Measurements from ENCODE around the gene SRL.

GRCh38 chr16:4213737-4214136 is 28.1 kb downstream of the SRL start:
- TF ChIP-seq POLR2A (IDR thresholded peaks at IDR 0.05; ENCODE audit: low read length) (no peak), GATA1 (IDR thresholded peaks at IDR 0.05; ENCODE audit: low read depth, low read length) (no peak)

Measured in erythroblast (primary cell).